GM19238 (cell line): ENCODE measurements around the gene ADAMTS2.

ENCODE experiments used
- DNase-seq: peaks from one replicate; pipeline ENCODE4 v3.0.0; 2011; ENCODE audit warnings: low spot score; ENCODE audit not compliant: insufficient read length

Gene ADAMTS2

GRCh38 chr5:179373101-179373934, 28.1 kb upstream of the ADAMTS2 start:
- no peak for DNase-seq

GRCh38 chr5:179371681-179372680, 26.7 kb upstream of the ADAMTS2 start:
- DNase-seq, result no peak

- DNase-seq, result no peak
Observed at GRCh38 chr5:179371121-179371510, 25.9 kb upstream of the ADAMTS2 start.

GRCh38 chr5:179370490-179371120, 25.3 kb upstream of the ADAMTS2 start:
- DNase-seq, result no peak

GRCh38 chr5:179369530-179369884, 24.2 kb upstream of the ADAMTS2 start:
- DNase-seq, result no peak

- no peak for DNase-seq
Observed at GRCh38 chr5:179368806-179369529, 23.7 kb upstream of the ADAMTS2 start.

- DNase-seq, result no peak
Observed at GRCh38 chr5:179368126-179368805, 23.0 kb upstream of the ADAMTS2 start.

- DNase-seq, result no peak
Observed at GRCh38 chr5:179367491-179367890, 22.2 kb upstream of the ADAMTS2 start.

GRCh38 chr5:179362355-179362754, 17.1 kb upstream of the ADAMTS2 start:
- no peak for DNase-seq

- no peak for DNase-seq
Observed at GRCh38 chr5:179361037-179361603, 15.9 kb upstream of the ADAMTS2 start.

GRCh38 chr5:179357031-179357430, 11.8 kb upstream of the ADAMTS2 start:
- no peak for DNase-seq

GRCh38 chr5:179355976-179356974, 11.0 kb upstream of the ADAMTS2 start:
- DNase-seq, result no peak

GRCh38 chr5:179354305-179354882, 9.1 kb upstream of the ADAMTS2 start:
- DNase-seq, result no peak

GRCh38 chr5:179348843-179349242, 3.6 kb upstream of the ADAMTS2 start:
- DNase-seq, result no peak

GRCh38 chr5:179348011-179348530, 2.8 kb upstream of the ADAMTS2 start:
- DNase-seq, result no peak

- DNase-seq, result no peak
Observed at GRCh38 chr5:179347581-179347980, 2.3 kb upstream of the ADAMTS2 start.

- DNase-seq, result no peak
Observed at GRCh38 chr5:179346875-179347274, 1.6 kb upstream of the ADAMTS2 start.

GRCh38 chr5:179346401-179346800, 1.1 kb upstream of the ADAMTS2 start:
- no peak for DNase-seq

GRCh38 chr5:179345183-179345432, 153 bp downstream of the ADAMTS2 start:
- no peak for DNase-seq
